ENCODE data around the gene PUS1. TPM values are rescaled to one million over a fixed set of nuclear protein-coding genes. Genes with fewer than 3 reads are reported as not detected.

PUS1 gene
- total RNA-seq, 1 experiment from 2014 or later, result 77.3 TPM

DNA sequence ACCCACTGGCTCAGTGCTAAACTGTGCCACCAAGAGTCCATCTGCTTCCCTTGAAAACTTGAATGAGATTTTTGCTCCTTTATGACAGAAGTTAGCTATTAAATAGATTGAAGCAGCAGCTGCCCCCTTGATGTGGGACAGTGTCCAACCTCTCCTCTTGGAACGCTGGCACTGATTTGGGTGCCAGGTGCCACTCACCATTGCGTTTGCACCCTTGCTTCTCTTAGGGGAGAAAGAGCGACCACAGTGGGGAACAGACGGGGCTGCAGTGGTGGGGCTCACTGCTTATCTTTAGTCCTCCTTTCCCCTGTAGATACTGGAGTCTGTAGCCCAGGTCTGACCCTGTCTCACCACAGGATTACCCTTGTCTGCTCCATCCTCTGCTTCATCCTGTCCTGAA, 30.0 kb downstream of the PUS1 start:
- no peak overlapping the region for H3K9ac ChIP-seq (ENCODE audit: low read length)
- peaks cover 9% of the 10 kb centered on the region; the same call in 1 of the 2 replicates for H4K20me1 ChIP-seq (ENCODE audit: insufficient read depth)
- POLR2A ChIA-PET, result no interaction called here
- peaks cover 25 to 28% of the 10 kb centered on the region in 2 experiments for H3K4me1 ChIP-seq (ENCODE audit: control insufficient read depth in 1 of 2, insufficient read depth in 2 of 2, low read length in 2 of 2)
- no peak for TF ChIP-seq ZBTB33 (IDR thresholded peaks at IDR 0.05; ENCODE audit: extremely low read depth, insufficient replicate concordance, low read length)
- no peak for TF ChIP-seq ZFX (IDR thresholded peaks at IDR 0.05)
- TF ChIP-seq EGR1 (IDR thresholded peaks at IDR 0.05; ENCODE audit: low read depth), result no peak
- no peak for TF ChIP-seq SRF (IDR thresholded peaks at IDR 0.05; ENCODE audit: low read depth)
- no peak for TF ChIP-seq EZH2phosphoT487 (IDR thresholded peaks at IDR 0.05; ENCODE audit: borderline replicate concordance)
- no peak for TF ChIP-seq POLR2AphosphoS5 (IDR thresholded peaks at IDR 0.05; ENCODE audit: low read depth, low read length)
- H3K27me3 ChIP-seq (ENCODE audit: insufficient read depth, low read length), result no peaks in the 10 kb centered on the region
- ATAC-seq, result no peak
- no peak overlapping the region for H3K4me2 ChIP-seq (ENCODE audit: low read length)
- no peaks in the 10 kb centered on the region for H3K9me2 ChIP-seq (ENCODE audit: insufficient read depth)
- no peak overlapping the region for H3K4me3 ChIP-seq (replicated peaks in 1 of 2; ENCODE audit: low read depth in 1 of 2, low read length in 2 of 2)
- peaks cover 6 to 7% of the 10 kb centered on the region in 2 experiments; a peak in 3 of 4 replicates for H3K36me3 ChIP-seq (ENCODE audit: control insufficient read depth in 1 of 2, insufficient read depth in 2 of 2, low read length in 2 of 2)
- peaks cover 88% of the 10 kb centered on the region for H3K79me2 ChIP-seq (ENCODE audit: insufficient read depth, low read length)
- H3K9me3 ChIP-seq (ENCODE audit: control insufficient read depth in 1 of 2, insufficient read depth in 1 of 2, low read depth in 1 of 2, low read length in 2 of 2), result no peaks in the 10 kb centered on the region
- no peak for DNase-seq (ENCODE audit: low read depth, low spot score)
- intact Hi-C loops (cut with micrococcal nuclease), result no loop called here
- CTCF ChIA-PET, result interaction anchor here (1.2 kb wide), 1 partner anchor 9 kb away, joined by 3 read pairs; the partner anchor contains the start of gene EP400
- no peak overlapping the region for H2AFZ ChIP-seq (ENCODE audit: low read depth, low read length, poor library complexity, severe bottlenecking)
- no TSS peak for BruUV-seq (replicated peaks)
- H3K27ac ChIP-seq (ENCODE audit: low read depth, low read length), result no peak overlapping the region
- RAD21 ChIA-PET (ENCODE audit: low non-redundant PET in 1 of 2, low total read pairs in 2 of 2, uncharacterized antibody in 2 of 2, unreplicated experiment in 2 of 2), result no interaction called here

Measured in HCT116 (cell line).